ENCODE results near the gene SLC25A13. TPM values are rescaled to one million over a fixed set of nuclear protein-coding genes. Genes with fewer than 3 reads are reported as not detected.
"Not testable (repeated sequence)": the region's sequence is repeated elsewhere in the genome, so short reads cannot be mapped to it uniquely, and the experiment has no call there.

The SLC25A13 gene
- total RNA-seq, 1 experiment from 2014 or later = 102 TPM

GRCh38 chr7:96299496-96299895, 22.4 kb downstream of the SLC25A13 start:
- Mint-ChIP-seq H3K27ac (ENCODE audit: unreplicated experiment) (no peak overlapping the region), H3K4me3 (ENCODE audit: unreplicated experiment) (no peak overlapping the region), H3K4me1 (ENCODE audit: low read depth, unreplicated experiment) (peaks cover 27% of the 10 kb centered on the region), H3K36me3 (ENCODE audit: insufficient read depth, unreplicated experiment) (peaks cover 17% of the 10 kb centered on the region), H3K9me3 (ENCODE audit: unreplicated experiment) (no peaks in the 10 kb centered on the region), H3K27me3 (ENCODE audit: insufficient read depth, unreplicated experiment) (no peaks in the 10 kb centered on the region)
- H3K27me3 ChIP-seq (replicated peaks; ENCODE audit: control insufficient read depth, insufficient read depth, low read length) = no peaks in the 10 kb centered on the region
- no peak for TF ChIP-seq CTCF (IDR thresholded peaks at IDR 0.05; ENCODE audit: insufficient read depth in 1 of 2, low read depth in 1 of 2, low read length in 1 of 2, severe bottlenecking in 1 of 2, unreplicated experiment in 1 of 2)
- POLR2A ChIA-PET = no interaction called here
- H3K4me3 ChIP-seq (ENCODE audit: low read depth, low read length) = no peak overlapping the region
- DNase-seq = no peak
- H3K4me1 ChIP-seq = peaks cover 48% of the 10 kb centered on the region
- H3K9me3 ChIP-seq = no peaks in the 10 kb centered on the region
- intact Hi-C loops (cut with micrococcal nuclease; ENCODE audit: unreplicated experiment) = no loop called here
- CTCF ChIA-PET = no interaction called here
- H3K36me3 ChIP-seq (ENCODE audit: control insufficient read depth, insufficient read depth, low read length) = no peaks in the 10 kb centered on the region; the same call in 1 of the 2 replicates
- no TSS peak for BruUV-seq (replicated peaks)

- Histone ChIP-seq H3K36me3 (ENCODE audit: control insufficient read depth, insufficient read depth, low read length) (no peaks in the 10 kb centered on the region; the same call in 1 of the 2 replicates), H3K4me3 (ENCODE audit: low read depth, low read length) (no peak overlapping the region), H3K27me3 (replicated peaks; ENCODE audit: control insufficient read depth, insufficient read depth, low read length) (no peaks in the 10 kb centered on the region), H3K4me1 (peaks cover 36% of the 10 kb centered on the region), H3K9me3 (no peaks in the 10 kb centered on the region)
- Mint-ChIP-seq H3K27me3 (ENCODE audit: insufficient read depth, unreplicated experiment) (no peaks in the 10 kb centered on the region), H3K9me3 (ENCODE audit: unreplicated experiment) (no peaks in the 10 kb centered on the region), H3K4me3 (ENCODE audit: unreplicated experiment) (no peak overlapping the region), H3K27ac (ENCODE audit: unreplicated experiment) (no peak overlapping the region), H3K4me1 (ENCODE audit: low read depth, unreplicated experiment) (peaks cover 19% of the 10 kb centered on the region), H3K36me3 (ENCODE audit: insufficient read depth, unreplicated experiment) (peaks cover 28% of the 10 kb centered on the region)
- intact Hi-C loops (cut with micrococcal nuclease; ENCODE audit: unreplicated experiment) = no loop called here
- TF ChIP-seq CTCF (IDR thresholded peaks at IDR 0.05; ENCODE audit: insufficient read depth in 1 of 2, low read depth in 1 of 2, low read length in 1 of 2, severe bottlenecking in 1 of 2, unreplicated experiment in 1 of 2) = no peak
- DNase-seq = no peak
- POLR2A ChIA-PET = no interaction called here
- BruUV-seq (replicated peaks) = no TSS peak
- CTCF ChIA-PET = no interaction called here
Observed at GRCh38 chr7:96297876-96298275, 24.0 kb downstream of the SLC25A13 start.

GRCh38 chr7:96297446-96297845, 24.5 kb downstream of the SLC25A13 start:
- H3K36me3 Mint-ChIP-seq (ENCODE audit: insufficient read depth, unreplicated experiment) = peaks cover 28% of the 10 kb centered on the region
- peaks cover 31% of the 10 kb centered on the region for H3K4me1 ChIP-seq
- H3K4me3 Mint-ChIP-seq (ENCODE audit: unreplicated experiment); CTCF ChIA-PET; intact Hi-C loops (cut with micrococcal nuclease; ENCODE audit: unreplicated experiment); H3K36me3 ChIP-seq (ENCODE audit: control insufficient read depth, insufficient read depth, low read length); BruUV-seq (replicated peaks); H3K9me3 ChIP-seq; H3K27me3 ChIP-seq (replicated peaks; ENCODE audit: control insufficient read depth, insufficient read depth, low read length); H3K27ac Mint-ChIP-seq (ENCODE audit: unreplicated experiment); H3K27me3 Mint-ChIP-seq (ENCODE audit: insufficient read depth, unreplicated experiment); DNase-seq; H3K9me3 Mint-ChIP-seq (ENCODE audit: unreplicated experiment); POLR2A ChIA-PET; H3K4me3 ChIP-seq (ENCODE audit: low read depth, low read length): not testable (repeated sequence)
- H3K4me1 Mint-ChIP-seq (ENCODE audit: low read depth, unreplicated experiment) = peaks cover 16% of the 10 kb centered on the region

- H3K27me3 Mint-ChIP-seq (ENCODE audit: insufficient read depth, unreplicated experiment); CTCF ChIA-PET; H3K9me3 ChIP-seq; H3K4me1 ChIP-seq; H3K4me3 Mint-ChIP-seq (ENCODE audit: unreplicated experiment); H3K36me3 ChIP-seq (ENCODE audit: control insufficient read depth, insufficient read depth, low read length); H3K4me1 Mint-ChIP-seq (ENCODE audit: low read depth, unreplicated experiment); DNase-seq; intact Hi-C loops (cut with micrococcal nuclease; ENCODE audit: unreplicated experiment); H3K9me3 Mint-ChIP-seq (ENCODE audit: unreplicated experiment); H3K4me3 ChIP-seq (ENCODE audit: low read depth, low read length); BruUV-seq (replicated peaks); POLR2A ChIA-PET; H3K27ac Mint-ChIP-seq (ENCODE audit: unreplicated experiment); H3K27me3 ChIP-seq (replicated peaks; ENCODE audit: control insufficient read depth, insufficient read depth, low read length): not testable (repeated sequence)
- H3K36me3 Mint-ChIP-seq (ENCODE audit: insufficient read depth, unreplicated experiment) = peaks cover 28% of the 10 kb centered on the region
Observed at GRCh38 chr7:96293911-96294310, 28.0 kb downstream of the SLC25A13 start.

Measured in Caco-2 (cell line).